HepG2 (cell line): ENCODE data around the gene OSBPL2. TPM values are rescaled to one million over a fixed set of nuclear protein-coding genes. Genes with fewer than 3 reads are reported as not detected.

Experiments
- ATAC-seq: fragments of 200-7000 bp; cut with Tn5 transposase; 3 replicates; pipeline ENCODE4 v1.9.1; 2020; ENCODE audit warnings: mild to moderate bottlenecking, moderate library complexity
- BruUV-seq: library from RNA; stranded (reverse); fragments of 400-500 nt; replicated peaks from 2 replicates; lab custom pipeline; 2021; lab: Mats Ljungman, UMichigan
- CTCF ChIA-PET: fragments of 300-600 bp; formaldehyde crosslinking; extraction: SDS; loops from one replicate; lab custom pipeline; 2021; ENCODE audit warnings: low total read pairs, inconsistent platforms, low intra/inter-chr PET ratio; lab: Yijun Ruan, JAX
- POLR2A ChIA-PET: fragments of 350-600 bp; sonication (Branson Sonifier 250); formaldehyde crosslinking; loops from one replicate; lab custom pipeline; 2020; ENCODE audit warnings: antibody characterized with exemption, inconsistent platforms; lab: Yijun Ruan, JAX
- DNase-seq: peaks from one replicate; pipeline ENCODE4 v3.0.0-alpha.2; 2015; ENCODE audit warnings: low spot score
- FAIRE-seq: peaks from 3 replicates; lab custom pipeline; 2011; peaks lifted over from hg19 to GRCh38; lab: Jason Lieb, UNC
- H2AFZ ChIP-seq: one replicate; pipeline ENCODE4 v1.6.1; 2011; ENCODE audit warnings: low read length, inconsistent platforms
- H3K27ac ChIP-seq: fragments of 300-600 bp; 3 replicates; pipeline ENCODE4 v1.8.0; 2011; ENCODE audit warnings: mixed run types, mild to moderate bottlenecking, mixed read lengths, low read length, inconsistent platforms; ENCODE audit not compliant: insufficient read depth; ENCODE audit errors: extremely low read length
- H3K27me3 ChIP-seq, 2 experiments: fragments of 200-600 bp in 1 of 2; 2 replicates in 1 of 2; 3 replicates in 1 of 2; pipeline versions ENCODE4 v1.6.0 to v1.8.0; 2011; ENCODE audit warnings: low read length in 2 of 2, mild to moderate bottlenecking in 2 of 2, moderate library complexity in 2 of 2, inconsistent platforms in 1 of 2; ENCODE audit not compliant: insufficient read depth in 2 of 2, control insufficient read depth in 1 of 2
- H3K36me3 ChIP-seq, 2 experiments: fragments of 200-600 bp in 1 of 2; replicated peaks in 1 of 2; 2 replicates in 1 of 2; 3 replicates in 1 of 2; pipeline versions ENCODE4 v1.5.1 to v1.8.0; 2011; ENCODE audit warnings: low read length in 2 of 2, inconsistent platforms in 1 of 2; ENCODE audit not compliant: insufficient read depth in 2 of 2, control insufficient read depth in 1 of 2
- H3K4me1 ChIP-seq: 2 replicates; pipeline ENCODE4 v1.5.1; 2012; ENCODE audit warnings: low read length, inconsistent platforms; ENCODE audit not compliant: insufficient read depth
- H3K4me2 ChIP-seq: 2 replicates; pipeline ENCODE4 v1.6.0; 2011; ENCODE audit warnings: low read depth, low read length, inconsistent platforms
- H3K4me3 ChIP-seq, 3 experiments: fragments of 200-600 bp in 1 of 3; sonication (generic), shearing (Covaris generic) in 1 of 3; replicated peaks in 1 of 3; 2 replicates each; pipeline ENCODE4 v1.5.1; 2011 to 2016; ENCODE audit warnings: low read length in 3 of 3, inconsistent platforms in 2 of 3, low read depth in 2 of 3, mild to moderate bottlenecking in 2 of 3, control low read depth in 1 of 3, mixed read lengths in 1 of 3; ENCODE audit not compliant: insufficient read depth in 1 of 3
- H3K79me2 ChIP-seq: one replicate; pipeline ENCODE4 v1.6.1; 2011; ENCODE audit warnings: low read length, inconsistent platforms; ENCODE audit not compliant: insufficient read depth
- H3K9ac ChIP-seq: 2 replicates; pipeline ENCODE4 v1.6.0; 2011; ENCODE audit warnings: mild to moderate bottlenecking, low read depth, low read length, inconsistent platforms; ENCODE audit not compliant: insufficient read depth
- H3K9me3 ChIP-seq: 2 replicates; pipeline ENCODE4 v1.5.1; 2012; ENCODE audit warnings: mild to moderate bottlenecking, low read length
- H4K20me1 ChIP-seq: 2 replicates; pipeline ENCODE4 v1.6.0; 2011; ENCODE audit warnings: inconsistent platforms, mild to moderate bottlenecking, low read length, moderate library complexity; ENCODE audit not compliant: insufficient read depth
- CENPBD1 ChIP-seq: sonication (generic); formaldehyde crosslinking; IDR thresholded peaks from 2 replicates; pipeline ENCODE4 v1.8.0; 2022; ENCODE audit warnings: missing genetic modification reagents, low read depth, mild to moderate bottlenecking, borderline replicate concordance
- E2F2 ChIP-seq: sonication (generic); formaldehyde crosslinking; IDR thresholded peaks from 2 replicates; pipeline ENCODE4 v1.4.0; 2020; ENCODE audit warnings: missing genetic modification reagents, borderline replicate concordance
- HNRNPH1 ChIP-seq: fragments of 200-400 bp; formaldehyde crosslinking; optimal IDR thresholded peaks from 2 replicates; pipeline ENCODE3; 2017; ENCODE audit warnings: mild to moderate bottlenecking, low read depth, low read length
- KDM1A ChIP-seq: IDR thresholded peaks from 2 replicates; pipeline ENCODE4 v1.6.1; 2016; ENCODE audit warnings: missing compliant biosample characterization
- MLXIP ChIP-seq: sonication (generic); formaldehyde crosslinking; IDR thresholded peaks from 2 replicates; pipeline ENCODE4 v1.9.0; 2021; ENCODE audit warnings: missing genetic modification reagents, borderline replicate concordance
- PAF1 ChIP-seq: IDR thresholded peaks from 2 replicates; pipeline ENCODE4 v1.6.1; 2016; ENCODE audit warnings: missing genetic modification reagents, missing compliant biosample characterization
- TFAP4 ChIP-seq: sonication (generic); IDR thresholded peaks from 2 replicates; pipeline ENCODE4 v1.6.1; 2016; ENCODE audit warnings: low read depth, borderline replicate concordance
- THAP8 ChIP-seq: sonication (generic); formaldehyde crosslinking; IDR thresholded peaks from 2 replicates; pipeline ENCODE4 v1.5.1; 2020; ENCODE audit warnings: missing genetic modification reagents, mild to moderate bottlenecking, borderline replicate concordance
- U2AF2 ChIP-seq: fragments of 200-400 bp; formaldehyde crosslinking; IDR thresholded peaks from 2 replicates; pipeline ENCODE4 v1.6.1; 2017; ENCODE audit warnings: low read depth, mild to moderate bottlenecking, low read length
- ZBTB20 ChIP-seq: sonication (generic); formaldehyde crosslinking; IDR thresholded peaks from 2 replicates; pipeline ENCODE4 v1.8.1; 2023; ENCODE audit warnings: missing genetic modification reagents, low read depth, mild to moderate bottlenecking, borderline replicate concordance
- ZBTB7B ChIP-seq: sonication (generic); formaldehyde crosslinking; IDR thresholded peaks from 2 replicates; pipeline ENCODE4 v1.4.0; 2020; ENCODE audit warnings: missing genetic modification reagents
- ZNF10 ChIP-seq: sonication (generic); formaldehyde crosslinking; IDR thresholded peaks from 2 replicates; pipeline ENCODE4 v1.4.0; 2020; ENCODE audit warnings: mild to moderate bottlenecking, low read depth, missing genetic modification reagents, borderline replicate concordance
- ZNF18 ChIP-seq: sonication (generic); formaldehyde crosslinking; IDR thresholded peaks from 2 replicates; pipeline ENCODE4 v1.8.0; 2022; ENCODE audit warnings: mild to moderate bottlenecking, missing genetic modification reagents; ENCODE audit not compliant: insufficient replicate concordance
- whole genome bisulfite sequencing: methylation state at CpG from one replicate; pipeline ENCODE4 v1.1.6; 2017; ENCODE audit warnings: low lambda C conversion rate; 5-methylcytosine and 5-hydroxymethylcytosine counted together
- in situ Hi-C: cut with HindIII; loops from 2 replicates; pipeline ENCODE4 v1.10.0; 2017; ENCODE audit warnings: low pct_unique_long_range_greater_than_20kb; ENCODE audit not compliant: extremely low pct_ligation_motif_present
- intact Hi-C: fragments of 100-400 bp; cut with micrococcal nuclease; formaldehyde crosslinking; loops from one replicate; pipeline ENCODE4 v1.10.0; 2022; ENCODE audit not compliant: unreplicated experiment
- polyA plus RNA-seq, 8 experiments: library from polyadenylated mRNA; depleted of rRNA in 3 of 8; stranded (reverse) in 7 of 8; unstranded in 1 of 8; fragments of >200 nt; fragmentation: Illumina TruSeq in 4 of 8; extraction: Trizol in 4 of 8; gene quantifications; 2 replicates each; pipeline versions ENCODE4 v1.2.1 to v1.2.3, GENCODE V29; 2011 to 2016; ENCODE audit warnings: low read depth in 4 of 8, missing spikeins in 1 of 8, mixed read lengths in 1 of 8; ENCODE audit not compliant: insufficient read depth in 1 of 8
- total RNA-seq, 5 experiments: library from RNA; depleted of rRNA; stranded (reverse); fragments of >200 nt; fragmentation: Illumina TruSeq; extraction: Trizol; gene quantifications; 2 replicates each; pipeline ENCODE4 v1.2.3, GENCODE V29; 2016; ENCODE audit warnings: low read depth in 1 of 5

OSBPL2 gene
- total and polyA plus RNA-seq, 2 of the 13 experiments (the other 11 are each of a cell fraction or from before 2014, with no cell fraction given), result 18.5 to 37.4 TPM

- no peaks in the 10 kb centered on the region for H3K79me2 ChIP-seq
- no peaks in the 10 kb centered on the region for H3K4me1 ChIP-seq
- H3K27me3 ChIP-seq, result no peaks in the 10 kb centered on the region
- 97% methylated on average over 6 of the region's 6 CpGs for WGBS
- ATAC-seq, result no peak
- in situ Hi-C loops, result no loop called here
- H3K36me3 ChIP-seq, result peaks cover 45 to 80% of the 10 kb centered on the region in 2 experiments
- no peak overlapping the region for H3K4me3 ChIP-seq
- ChIA-PET CTCF (no interaction called here), POLR2A (no interaction called here)
- H2AFZ ChIP-seq, result no peak overlapping the region
- no peak overlapping the region for H3K9ac ChIP-seq
- FAIRE-seq, result no peak
- TF ChIP-seq THAP8, result no peak
- TF ChIP-seq CENPBD1 (CRISPR knock-in tag), result no peak
- no peak for TF ChIP-seq ZNF18 (CRISPR knock-in tag)
- TF ChIP-seq ZBTB7B, result no peak
- TF ChIP-seq ZNF10 (CRISPR knock-in tag), result no peak
- TF ChIP-seq HNRNPH1, result no peak
- TF ChIP-seq PAF1, result no peak
- no peak for TF ChIP-seq E2F2
- no peak for TF ChIP-seq U2AF2
- TF ChIP-seq TFAP4, result no peak
- TF ChIP-seq KDM1A (CRISPR knock-in tag), result no peak
- TF ChIP-seq ZBTB20 (CRISPR knock-in tag), result no peak
- TF ChIP-seq MLXIP (CRISPR knock-in tag), result no peak
- no peak for DNase-seq
- BruUV-seq, result TSS peak; percentile 17
- no peak overlapping the region for H3K4me2 ChIP-seq
- no peak overlapping the region for H3K27ac ChIP-seq
- intact Hi-C loops, result no loop called here
- H3K9me3 ChIP-seq, result no peaks in the 10 kb centered on the region
- no peaks in the 10 kb centered on the region for H4K20me1 ChIP-seq
Observed at GRCh38 chr20:62285151-62285550, 46.8 kb downstream of the OSBPL2 start.
